T-helper 2 cell treated with Interferon-gamma antibody and Interleukin-4, amounts not matched to agents 100 ng/mL and 5 ng/mL, for 36 hours (primary cell): ENCODE measurements around the gene FAM120C. TPM values are rescaled to one million over a fixed set of nuclear protein-coding genes. Genes with fewer than 3 reads are reported as not detected.

Experiments
- intact Hi-C: fragments of 100-400 bp; cut with micrococcal nuclease; formaldehyde crosslinking; loops from one replicate; pipeline ENCODE4 v1.15.1; 2023
- total RNA-seq: library from RNA; stranded (reverse); gene quantifications from 2 replicates; pipeline ENCODE4 v1.2.3, GENCODE V29; 2022

Gene FAM120C
- total RNA-seq, 1 donor from 2014 or later = 11.8 TPM

GRCh38 chrX:54166915-54167314 is 16.1 kb downstream of the FAM120C start:
- intact Hi-C loops = no loop called here

- intact Hi-C loops = no loop called here
Observed at GRCh38 chrX:54157561-54157960, 25.5 kb downstream of the FAM120C start.

- intact Hi-C loops = no loop called here
Observed at GRCh38 chrX:54134269-54134668, 48.8 kb downstream of the FAM120C start.

- intact Hi-C loops = no loop called here
Observed at GRCh38 chrX:54116391-54116790, 66.7 kb downstream of the FAM120C start.

GRCh38 chrX:54093571-54093970 is 89.5 kb downstream of the FAM120C start:
- intact Hi-C loops = no loop called here

- intact Hi-C loops = no loop called here
Observed at GRCh38 chrX:54093159-54093558, 89.9 kb downstream of the FAM120C start.

- intact Hi-C loops = no loop called here
Observed at GRCh38 chrX:54090880-54091279, 92.2 kb downstream of the FAM120C start.

GRCh38 chrX:54089191-54089590 is 93.9 kb downstream of the FAM120C start:
- intact Hi-C loops = no loop called here

- intact Hi-C loops = no loop called here
Observed at GRCh38 chrX:54087661-54088060, 95.4 kb downstream of the FAM120C start.

- intact Hi-C loops = no loop called here
Observed at GRCh38 chrX:54085666-54086065, 97.4 kb downstream of the FAM120C start.

- intact Hi-C loops = no loop called here
Observed at GRCh38 chrX:54076903-54077302, 106.2 kb downstream of the FAM120C start.

- intact Hi-C loops = no loop called here
Observed at GRCh38 chrX:54074826-54075225, 108.2 kb downstream of the FAM120C start.

GRCh38 chrX:54067766-54068165 is 115.3 kb downstream of the FAM120C start:
- intact Hi-C loops = no loop called here

- intact Hi-C loops = no loop called here
Observed at GRCh38 chrX:54066841-54067240, 116.2 kb downstream of the FAM120C start.

- intact Hi-C loops = no loop called here
Observed at GRCh38 chrX:54064564-54064963, 118.5 kb downstream of the FAM120C start.

GRCh38 chrX:54063361-54063760 is 119.7 kb downstream of the FAM120C start:
- intact Hi-C loops = no loop called here

- intact Hi-C loops = loop anchor here (10.0 kb wide), 2 partner anchors 335 to 625 kb away; partner anchors contain the start of genes RIBC1 and SMC1A
Observed at GRCh38 chrX:54049801-54050200, 133.3 kb downstream of the FAM120C start.

GRCh38 chrX:54048412-54048811 is 134.6 kb downstream of the FAM120C start:
- intact Hi-C loops = loop anchor here (10.0 kb wide), 2 partner anchors 334 to 624 kb away; partner anchors contain the start of genes RIBC1 and SMC1A

- intact Hi-C loops = loop anchor here (1.0 to 10.0 kb wide), 4 partner anchors 331 to 955 kb away; partner anchors contain the start of genes APEX2, GNL3L, RIBC1 and SMC1A
Observed at GRCh38 chrX:54045563-54046228, 137.4 kb downstream of the FAM120C start.

GRCh38 chrX:54044877-54045338 is 138.1 kb downstream of the FAM120C start:
- intact Hi-C loops = loop anchor here (1.0 to 10.0 kb wide), 9 partner anchors 138 to 956 kb away; partner anchors contain the start of genes APEX2, FAM120C, GNL3L and KANTR

GRCh38 chrX:54044126-54044876 is 138.8 kb downstream of the FAM120C start, which contains the start of gene PHF8:
Gene PHF8, minus strand, starts transcription at chrX:54044473. Its CDS starts 1,745 bp downstream, at chrX:54042728.
- intact Hi-C loops = loop anchor here (1.0 to 10.0 kb wide), 8 partner anchors 139 to 956 kb away; partner anchors contain the start of genes APEX2, FAM120C, KANTR and RIBC1
